Activated CD8-positive, alpha-beta memory T cell treated with anti-CD3 and anti-CD28 coated beads, Interleukin-2, amount 50 U/mL, for 4 hours (primary cell): Measurements from ENCODE around the gene MARCKSL1.
"Not testable (repeated sequence)": the region's sequence is repeated elsewhere in the genome, so short reads cannot be mapped to it uniquely, and the experiment has no call there.

Experiments used
- DNase-seq: peaks from one replicate; pipeline ENCODE4 v3.0.0-alpha.2; 2020

MARCKSL1 gene

DNA sequence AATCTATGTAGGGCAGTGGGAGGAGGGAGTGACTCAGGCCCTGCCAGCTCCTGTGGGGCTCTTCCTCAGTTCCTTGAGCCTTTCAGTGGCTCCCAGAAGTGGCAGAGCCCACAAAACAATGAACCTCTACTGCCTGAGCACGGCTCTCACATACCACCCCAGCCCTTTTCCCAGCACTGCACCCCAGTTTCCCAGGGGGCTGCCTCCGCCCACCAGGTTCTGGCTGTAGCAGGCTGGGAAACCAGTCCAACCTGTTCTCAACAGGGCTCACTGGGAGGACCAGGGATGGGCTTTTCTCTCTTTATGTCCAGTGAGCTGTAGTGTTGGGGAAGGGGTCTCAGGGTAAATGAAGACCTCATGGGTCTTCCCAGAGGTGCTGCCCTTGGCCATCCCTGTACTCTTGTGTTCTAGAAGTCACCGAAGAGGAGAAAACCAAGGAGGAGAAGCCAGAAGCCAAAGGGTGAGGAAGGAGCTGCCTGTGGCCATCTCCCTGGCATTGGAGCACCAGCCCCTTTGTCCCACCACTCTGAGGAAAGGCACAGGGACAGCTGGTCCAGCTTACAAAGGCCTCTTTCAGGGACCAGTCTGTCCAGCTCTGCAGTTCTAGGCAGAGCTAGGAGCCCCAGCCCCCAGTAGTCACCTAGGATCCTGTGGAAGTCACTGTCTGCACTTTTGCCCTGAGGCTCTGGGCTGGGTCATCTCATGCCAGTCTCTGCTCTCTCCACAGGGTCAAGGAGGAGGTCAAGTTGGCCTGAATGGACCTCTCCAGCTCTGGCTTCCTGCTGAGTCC, 3.5 kb downstream of the MARCKSL1 start:
- DNase-seq, result no peak

DNA sequence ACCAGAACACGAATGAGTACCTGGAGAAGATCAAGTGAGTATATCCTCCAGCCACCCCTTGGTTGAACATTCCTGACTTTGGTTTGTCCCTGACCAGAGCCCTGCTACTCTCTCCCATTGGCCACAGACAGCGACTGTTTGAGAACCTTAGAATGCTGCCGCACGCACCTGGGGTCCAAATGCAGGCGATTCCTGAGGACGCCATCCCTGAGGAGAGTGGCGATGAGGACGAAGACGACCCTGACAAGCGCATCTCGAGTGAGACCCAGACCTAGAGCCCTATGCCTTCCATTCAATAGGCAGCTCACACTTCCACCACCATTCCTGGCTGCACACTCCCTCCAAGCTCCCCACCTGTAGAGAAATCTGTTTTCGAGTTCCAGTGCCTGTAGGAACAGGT, 4.5 kb downstream of the MARCKSL1 start:
- DNase-seq, result no peak

DNA sequence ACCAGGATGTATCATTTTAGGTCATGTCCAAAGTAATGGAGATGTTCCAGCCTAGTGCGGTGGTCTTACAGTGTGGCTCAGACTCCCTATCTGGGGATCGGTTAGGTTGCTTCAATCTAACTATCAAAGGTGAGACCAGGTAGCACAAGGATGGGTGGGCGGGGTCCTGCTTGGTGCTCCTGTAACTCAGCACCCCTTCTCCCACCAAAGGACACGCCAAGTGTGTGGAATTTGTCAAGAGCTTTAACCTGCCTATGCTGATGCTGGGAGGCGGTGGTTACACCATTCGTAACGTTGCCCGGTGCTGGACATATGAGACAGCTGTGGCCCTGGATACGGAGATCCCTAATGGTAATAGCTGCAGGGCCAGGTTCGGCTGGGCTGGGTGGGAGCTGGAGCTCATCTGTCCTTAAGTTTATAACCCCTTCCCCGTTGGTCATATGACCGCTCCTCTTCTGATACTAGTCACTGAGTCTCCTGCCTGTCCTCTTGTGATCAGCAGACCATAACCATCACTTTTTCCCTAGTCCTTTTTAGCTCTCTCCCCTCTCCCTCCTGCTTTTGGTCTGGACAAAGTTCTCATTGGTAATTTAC, 5.4 kb downstream of the MARCKSL1 start:
- DNase-seq, result no peak

GRCh38 chr1:32329931-32330466, 6.0 kb downstream of the MARCKSL1 start:
- no peak for DNase-seq

DNA sequence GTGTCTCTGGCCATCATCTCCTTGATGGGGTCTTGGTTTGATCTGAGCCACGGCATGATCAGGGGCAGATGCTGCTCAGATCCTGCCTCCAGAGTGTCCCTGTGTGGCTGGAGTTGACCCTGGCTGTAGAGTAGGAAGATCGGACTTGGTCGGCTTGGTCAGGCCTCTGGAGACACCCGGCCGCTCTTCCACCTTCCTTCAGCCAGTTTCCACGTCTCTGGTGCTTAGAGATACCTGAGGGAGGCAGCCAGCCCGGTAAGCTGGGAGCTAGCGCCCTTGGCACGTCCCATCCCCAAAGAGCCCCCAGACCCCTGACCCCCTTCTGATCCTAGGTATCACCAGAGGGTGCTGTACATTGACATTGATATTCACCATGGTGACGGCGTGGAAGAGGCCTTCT, 8.8 kb downstream of the MARCKSL1 start:
- no peak for DNase-seq

- DNase-seq, result no peak
These were observed 14.2 kb downstream of the MARCKSL1 start for GRCh38 chr1:32321712-32322291.

GRCh38 chr1:32318127-32318869, 17.7 kb downstream of the MARCKSL1 start:
- DNase-seq, result no peak

GRCh38 chr1:32316903-32317277, 19.1 kb downstream of the MARCKSL1 start:
- no peak for DNase-seq

- DNase-seq, result no peak
These were observed 24.2 kb downstream of the MARCKSL1 start for GRCh38 chr1:32311709-32312393.

GRCh38 chr1:32309960-32310359, 26.1 kb downstream of the MARCKSL1 start:
- DNase-seq, result no peak

GRCh38 chr1:32307324-32307723, 28.7 kb downstream of the MARCKSL1 start:
- no peak for DNase-seq

- no peak for DNase-seq
These were observed 30.7 kb downstream of the MARCKSL1 start for GRCh38 chr1:32305310-32305709.

- no peak for DNase-seq
These were observed 31.9 kb downstream of the MARCKSL1 start for GRCh38 chr1:32303997-32304622.

- no peak for DNase-seq
These were observed 32.7 kb downstream of the MARCKSL1 start for GRCh38 chr1:32303358-32303757.

DNA sequence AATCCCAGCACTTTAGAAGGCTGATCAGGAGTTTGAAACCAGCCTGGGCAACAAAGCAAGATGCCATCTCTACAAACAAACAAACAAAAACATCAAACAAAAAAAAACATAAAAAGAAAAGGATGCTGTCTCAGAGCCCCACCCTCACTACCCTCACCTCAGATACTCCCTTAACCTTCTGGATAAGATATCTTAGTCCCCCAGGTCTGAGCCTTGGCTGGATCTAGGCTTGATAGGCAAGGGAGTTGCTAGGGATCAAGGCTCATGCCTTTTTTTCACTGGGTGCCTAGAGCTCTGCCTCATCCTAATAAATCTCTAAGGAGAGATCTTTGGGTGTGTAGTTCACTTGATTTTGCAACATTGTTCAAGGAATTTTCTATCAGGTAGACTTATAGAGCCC, 36.7 kb downstream of the MARCKSL1 start:
- no peak for DNase-seq

GRCh38 chr1:32298211-32298610, 37.8 kb downstream of the MARCKSL1 start:
- not testable (repeated sequence) for DNase-seq

DNA sequence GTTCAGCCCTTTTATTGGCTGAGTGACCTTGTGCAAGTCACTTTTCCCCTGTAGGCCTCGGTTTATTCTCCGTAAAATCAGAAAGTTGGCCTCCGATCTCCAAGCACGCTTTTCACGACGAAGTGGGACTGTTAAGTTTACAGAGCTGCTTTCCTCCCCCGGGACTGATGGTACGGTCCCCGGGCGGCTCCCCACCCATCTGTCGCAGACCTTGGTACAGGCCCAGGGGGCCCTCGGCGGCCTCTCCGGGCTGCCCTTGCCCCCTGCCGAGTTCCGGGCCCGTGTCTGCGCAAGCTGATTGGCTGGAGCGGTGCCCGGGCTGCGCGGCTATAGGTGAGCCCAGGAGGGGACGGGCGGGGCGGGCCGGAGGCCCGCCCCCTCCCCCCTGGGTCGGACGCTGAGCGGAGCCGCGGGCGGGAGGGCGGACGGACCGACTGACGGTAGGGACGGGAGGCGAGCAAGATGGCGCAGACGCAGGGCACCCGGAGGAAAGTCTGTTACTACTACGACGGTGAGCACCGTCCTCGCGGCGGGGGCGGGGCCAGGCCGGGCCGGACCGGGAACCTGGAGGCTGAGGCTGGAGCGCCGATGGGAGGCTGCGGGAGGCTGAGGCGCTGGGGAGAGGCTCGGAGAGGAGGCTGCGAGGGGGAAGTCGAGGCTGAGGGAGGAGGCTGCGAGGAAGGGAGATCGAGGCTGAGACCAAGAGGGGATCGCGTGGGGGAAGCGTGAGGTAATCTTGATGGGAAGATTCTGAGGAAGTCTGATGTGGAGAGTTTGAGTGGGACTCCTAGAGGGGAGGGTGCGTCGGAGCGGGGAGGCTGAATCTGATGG, 44.1 kb downstream of the MARCKSL1 start, which contains the start of gene HDAC1:
Gene HDAC1 (plus strand): TSS at position 376 of the 831 bp plus-strand sequence. CDS start 87 bp downstream, at position 463.
- DNase-seq, result peak; percentile 95

- DNase-seq, result no peak
These were observed 44.8 kb downstream of the MARCKSL1 start for GRCh38 chr1:32291145-32291707.

- DNase-seq, result no peak
These were observed 46.8 kb downstream of the MARCKSL1 start for GRCh38 chr1:32289256-32289655.

- DNase-seq, result no peak
These were observed 49.3 kb downstream of the MARCKSL1 start for GRCh38 chr1:32286763-32287162.

DNA sequence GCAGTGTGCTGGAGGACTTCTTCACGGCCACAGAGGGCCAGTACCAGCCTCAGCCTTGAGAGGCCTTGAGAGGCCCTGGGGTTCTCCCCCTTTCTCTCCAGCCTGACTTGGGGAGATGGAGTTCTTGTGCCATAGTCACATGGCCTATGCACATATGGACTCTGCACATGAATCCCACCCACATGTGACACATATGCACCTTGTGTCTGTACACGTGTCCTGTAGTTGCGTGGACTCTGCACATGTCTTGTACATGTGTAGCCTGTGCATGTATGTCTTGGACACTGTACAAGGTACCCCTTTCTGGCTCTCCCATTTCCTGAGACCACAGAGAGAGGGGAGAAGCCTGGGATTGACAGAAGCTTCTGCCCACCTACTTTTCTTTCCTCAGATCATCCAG, 50.4 kb downstream of the MARCKSL1 start:
- no peak for DNase-seq
